K562 (cell line): Measurements from ENCODE around the gene C19orf85. TPM values are rescaled to one million over a fixed set of nuclear protein-coding genes. Genes with fewer than 3 reads are reported as not detected.

Experiments used
- ARNT ChIP-seq, 2 experiments: fragments of 450-650 bp; IDR thresholded peaks; 2 replicates each; pipeline ENCODE4 v1.6.1; 2016; ENCODE audit warnings: mild to moderate bottlenecking in 1 of 2
- CBX1 ChIP-seq: sonication (generic); IDR thresholded peaks from 2 replicates; pipeline ENCODE4 v1.6.1; 2016; ENCODE audit warnings: antibody characterized with exemption, low read depth, mild to moderate bottlenecking
- COPS2 ChIP-seq: fragments of 450-650 bp; conservative IDR thresholded peaks from 2 replicates; pipeline ENCODE4 v1.6.1; 2016; ENCODE audit warnings: mild to moderate bottlenecking, moderate library complexity
- JUND ChIP-seq, 2 experiments: IDR thresholded peaks; 2 replicates in 1 of 2; 3 replicates in 1 of 2; pipeline ENCODE4 v1.6.1; 2011; ENCODE audit warnings: borderline replicate concordance in 2 of 2, low read depth in 2 of 2, low read length in 2 of 2, improper control_type of control experiment in 1 of 2, missing biosample characterization in 1 of 2, missing genetic modification characterization in 1 of 2, missing genetic modification reagents in 1 of 2
- NBN ChIP-seq: fragments of 450-650 bp; IDR thresholded peaks from 2 replicates; pipeline ENCODE4 v1.6.1; 2016; ENCODE audit warnings: low read depth, mild to moderate bottlenecking
- PYGO2 ChIP-seq: fragments of 450-650 bp; IDR thresholded peaks from 2 replicates; pipeline ENCODE4 v1.6.1; 2016; ENCODE audit warnings: mild to moderate bottlenecking, missing genetic modification characterization, moderate library complexity, missing compliant biosample characterization
- SMAD4 ChIP-seq: fragments of 250-450 bp; sonication (Bioruptor Pico); conservative IDR thresholded peaks from 2 replicates; pipeline ENCODE4 v1.8.0; 2021; ENCODE audit warnings: inconsistent platforms, mild to moderate bottlenecking, moderate library complexity
- SMARCA4 ChIP-seq: fragments of 450-650 bp; IDR thresholded peaks from 2 replicates; pipeline ENCODE4 v1.6.1; 2016
- SP1 ChIP-seq: sonication (generic); formaldehyde crosslinking; IDR thresholded peaks from 2 replicates; pipeline ENCODE4 v1.8.1; 2022; ENCODE audit warnings: mild to moderate bottlenecking, missing genetic modification reagents
- TEAD2 ChIP-seq: fragments of 450-650 bp; IDR thresholded peaks from 2 replicates; pipeline ENCODE4 v1.6.1; 2016; ENCODE audit warnings: missing genetic modification characterization, control low read depth, missing compliant biosample characterization
- ZFP30 ChIP-seq: fragments of 250-450 bp; sonication (Bioruptor Pico); IDR thresholded peaks from 2 replicates; pipeline ENCODE4 v1.8.0; 2022; ENCODE audit warnings: moderate library complexity, mild to moderate bottlenecking, inconsistent platforms, borderline replicate concordance
- ZNF408 ChIP-seq: fragments of 250-450 bp; sonication (Bioruptor Pico); IDR thresholded peaks from 2 replicates; pipeline ENCODE4 v1.4.0; 2020; ENCODE audit warnings: low read depth, mild to moderate bottlenecking, moderate library complexity
- ZNF445 ChIP-seq: fragments of 250-450 bp; sonication (Bioruptor Pico); IDR thresholded peaks from 2 replicates; pipeline ENCODE4 v1.4.0; 2020; ENCODE audit warnings: low read depth, mild to moderate bottlenecking, moderate library complexity
- polyA plus RNA-seq, 8 experiments: library from polyadenylated mRNA; depleted of rRNA in 4 of 8; stranded (reverse) in 5 of 8; unstranded in 3 of 8; fragments of >200 nt; fragmentation: Nextera tagmentation in 2 of 8; fragmentation: Illumina TruSeq in 1 of 8; extraction: Ambion mirVana in 2 of 8; extraction: Trizol in 1 of 8; gene quantifications; 2 replicates each; pipeline versions ENCODE4 v1.2.1 to v1.2.3, GENCODE V29; 2011 to 2014; ENCODE audit warnings: inconsistent platforms in 1 of 8, missing spikeins in 1 of 8
- total RNA-seq, 7 experiments: library from RNA; depleted of rRNA in 6 of 7; stranded (reverse); fragments of >200 nt in 6 of 7; fragmentation: Illumina TruSeq in 2 of 7; extraction: Trizol in 2 of 7; gene quantifications; 2 replicates each; pipeline versions ENCODE4 v1.2.1 to v1.2.3, GENCODE V29; 2011 to 2021; ENCODE audit warnings: low replicate concordance in 1 of 7
- TF ChIP-seq, protein P1 (sequence below): fragments of 450-650 bp; IDR thresholded peaks from 2 replicates; pipeline ENCODE4 v1.6.1; 2017; ENCODE audit warnings: antibody characterized with exemption
- TF ChIP-seq, protein P2 (sequence below): fragments of 250-450 bp; sonication (Bioruptor Pico); IDR thresholded peaks from 2 replicates; pipeline ENCODE4 v1.5.0; 2021; ENCODE audit warnings: mild to moderate bottlenecking, borderline replicate concordance
- TF ChIP-seq, protein P3 (sequence below), 2 experiments: fragments of 200-800 bp in 1 of 2; sonication (Bioruptor generic) in 1 of 2; sonication (generic) in 1 of 2; formaldehyde crosslinking in 1 of 2; IDR thresholded peaks in 1 of 2; conservative IDR thresholded peaks in 1 of 2; 2 replicates each; pipeline versions ENCODE4 v1.5.0 to v1.6.1; 2016 to 2020; ENCODE audit warnings: missing compliant biosample characterization in 1 of 2, missing genetic modification characterization in 1 of 2, missing genetic modification reagents in 1 of 2
- TF ChIP-seq, protein P4 (sequence below): fragments of 250-450 bp; sonication (Bioruptor Pico); IDR thresholded peaks from 2 replicates; pipeline ENCODE4 v1.6.1; 2021; ENCODE audit warnings: mild to moderate bottlenecking

Gene C19orf85
- total and polyA plus RNA-seq, 9 of the 15 experiments (the other 6 are each of a cell fraction or from before 2014, with no cell fraction given) = not detected

DNA sequence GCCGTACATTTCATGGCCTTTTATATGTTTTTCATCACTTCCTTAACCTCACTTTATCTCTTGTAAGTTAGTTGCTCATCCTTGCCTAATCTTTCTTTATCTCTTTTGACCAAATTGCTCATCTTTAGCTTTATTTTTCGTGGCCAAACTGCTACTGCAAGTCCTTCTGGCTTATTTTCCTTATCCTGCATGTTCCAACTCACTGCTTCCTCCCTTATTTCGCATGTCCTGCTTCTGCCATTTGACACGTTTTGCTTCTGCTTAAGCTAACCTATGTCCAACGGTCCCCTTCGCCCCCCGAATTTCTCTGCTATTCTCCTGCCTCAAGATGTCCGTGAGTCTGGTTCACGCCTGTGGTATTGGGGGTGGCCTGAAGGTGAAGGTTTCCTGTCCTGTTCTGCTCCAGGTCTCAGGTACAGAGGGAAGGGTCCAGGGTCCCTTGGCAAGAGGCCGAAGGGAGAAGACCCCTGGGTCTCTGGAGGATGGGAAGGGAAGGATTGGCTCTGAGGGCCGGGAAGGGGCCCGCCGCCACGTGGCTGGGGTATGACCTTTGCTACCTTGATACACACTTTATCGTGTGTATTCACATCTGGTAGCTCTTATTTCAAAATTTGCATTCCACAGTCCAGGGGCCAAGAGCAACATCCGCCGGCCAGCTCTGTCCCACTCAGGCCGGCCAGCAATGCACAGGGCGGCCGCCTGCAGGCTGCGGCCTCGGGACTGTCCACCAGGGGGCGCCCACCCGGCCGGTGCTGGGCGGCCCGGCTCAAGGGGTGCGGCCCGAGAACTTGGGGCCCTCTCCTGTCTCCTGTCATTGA is 2.9 kb upstream of the C19orf85 start (continued):
- TF ChIP-seq NBN (peak; percentile 96), ZNF445 (no peak), ARNT (IDR thresholded peaks at IDR 0.05) (peak in 1 of 2 experiments; percentile 96), ZFP30 (CRISPR knock-in tag) (no peak), COPS2 (no peak), ZNF408 (no peak), CBX1 (no peak), TEAD2 (tag) (no peak), PYGO2 (tag) (no peak), SMAD4 (peak; percentile 67), SMARCA4 (peak; percentile 97), JUND (IDR thresholded peaks at IDR 0.05; ENCODE audit: borderline replicate concordance, low read depth, low read length) (peak; percentile 75), JUND (tag; IDR thresholded peaks at IDR 0.05; ENCODE audit: borderline replicate concordance, low read depth, low read length) (no peak; the same call in 2 of the 3 replicates), SP1 (CRISPR knock-in tag) (peak; percentile 79)
- TF ChIP-seq, protein P1, sequence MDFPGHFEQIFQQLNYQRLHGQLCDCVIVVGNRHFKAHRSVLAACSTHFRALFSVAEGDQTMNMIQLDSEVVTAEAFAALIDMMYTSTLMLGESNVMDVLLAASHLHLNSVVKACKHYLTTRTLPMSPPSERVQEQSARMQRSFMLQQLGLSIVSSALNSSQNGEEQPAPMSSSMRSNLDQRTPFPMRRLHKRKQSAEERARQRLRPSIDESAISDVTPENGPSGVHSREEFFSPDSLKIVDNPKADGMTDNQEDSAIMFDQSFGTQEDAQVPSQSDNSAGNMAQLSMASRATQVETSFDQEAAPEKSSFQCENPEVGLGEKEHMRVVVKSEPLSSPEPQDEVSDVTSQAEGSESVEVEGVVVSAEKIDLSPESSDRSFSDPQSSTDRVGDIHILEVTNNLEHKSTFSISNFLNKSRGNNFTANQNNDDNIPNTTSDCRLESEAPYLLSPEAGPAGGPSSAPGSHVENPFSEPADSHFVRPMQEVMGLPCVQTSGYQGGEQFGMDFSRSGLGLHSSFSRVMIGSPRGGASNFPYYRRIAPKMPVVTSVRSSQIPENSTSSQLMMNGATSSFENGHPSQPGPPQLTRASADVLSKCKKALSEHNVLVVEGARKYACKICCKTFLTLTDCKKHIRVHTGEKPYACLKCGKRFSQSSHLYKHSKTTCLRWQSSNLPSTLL = no peak
- TF ChIP-seq, protein P2, sequence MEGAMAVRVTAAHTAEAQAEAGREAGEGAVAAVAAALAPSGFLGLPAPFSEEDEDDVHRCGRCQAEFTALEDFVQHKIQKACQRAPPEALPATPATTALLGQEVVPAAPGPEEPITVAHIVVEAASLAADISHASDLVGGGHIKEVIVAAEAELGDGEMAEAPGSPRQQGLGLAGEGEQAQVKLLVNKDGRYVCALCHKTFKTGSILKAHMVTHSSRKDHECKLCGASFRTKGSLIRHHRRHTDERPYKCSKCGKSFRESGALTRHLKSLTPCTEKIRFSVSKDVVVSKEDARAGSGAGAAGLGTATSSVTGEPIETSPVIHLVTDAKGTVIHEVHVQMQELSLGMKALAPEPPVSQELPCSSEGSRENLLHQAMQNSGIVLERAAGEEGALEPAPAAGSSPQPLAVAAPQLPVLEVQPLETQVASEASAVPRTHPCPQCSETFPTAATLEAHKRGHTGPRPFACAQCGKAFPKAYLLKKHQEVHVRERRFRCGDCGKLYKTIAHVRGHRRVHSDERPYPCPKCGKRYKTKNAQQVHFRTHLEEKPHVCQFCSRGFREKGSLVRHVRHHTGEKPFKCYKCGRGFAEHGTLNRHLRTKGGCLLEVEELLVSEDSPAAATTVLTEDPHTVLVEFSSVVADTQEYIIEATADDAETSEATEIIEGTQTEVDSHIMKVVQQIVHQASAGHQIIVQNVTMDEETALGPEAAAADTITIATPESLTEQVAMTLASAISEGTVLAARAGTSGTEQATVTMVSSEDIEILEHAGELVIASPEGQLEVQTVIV (CRISPR knock-in tag) = no peak
- TF ChIP-seq, protein P3, sequence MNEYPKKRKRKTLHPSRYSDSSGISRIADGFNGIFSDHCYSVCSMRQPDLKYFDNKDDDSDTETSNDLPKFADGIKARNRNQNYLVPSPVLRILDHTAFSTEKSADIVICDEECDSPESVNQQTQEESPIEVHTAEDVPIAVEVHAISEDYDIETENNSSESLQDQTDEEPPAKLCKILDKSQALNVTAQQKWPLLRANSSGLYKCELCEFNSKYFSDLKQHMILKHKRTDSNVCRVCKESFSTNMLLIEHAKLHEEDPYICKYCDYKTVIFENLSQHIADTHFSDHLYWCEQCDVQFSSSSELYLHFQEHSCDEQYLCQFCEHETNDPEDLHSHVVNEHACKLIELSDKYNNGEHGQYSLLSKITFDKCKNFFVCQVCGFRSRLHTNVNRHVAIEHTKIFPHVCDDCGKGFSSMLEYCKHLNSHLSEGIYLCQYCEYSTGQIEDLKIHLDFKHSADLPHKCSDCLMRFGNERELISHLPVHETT (CRISPR knock-in tag; conservative IDR thresholded peaks at IDR 0.05 in 1 of 2, IDR thresholded peaks at IDR 0.05 in 1 of 2) = no peak; a peak in 1 of 4 replicates
- TF ChIP-seq, protein P4, sequence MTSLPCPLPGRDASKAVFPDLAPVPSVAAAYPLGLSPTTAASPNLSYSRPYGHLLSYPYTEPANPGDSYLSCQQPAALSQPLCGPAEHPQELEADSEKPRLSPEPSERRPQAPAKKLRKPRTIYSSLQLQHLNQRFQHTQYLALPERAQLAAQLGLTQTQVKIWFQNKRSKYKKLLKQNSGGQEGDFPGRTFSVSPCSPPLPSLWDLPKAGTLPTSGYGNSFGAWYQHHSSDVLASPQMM (CRISPR knock-in tag) = no peak
